ENCODE measurements around the gene ARL14EPL.

GRCh38 chr5:116058346-116058936 is 26.2 kb downstream of the ARL14EPL start:
- TF ChIP-seq CTCF (IDR thresholded peaks at IDR 0.05), result no peak
- no peak for TF ChIP-seq POLR2A (IDR thresholded peaks at IDR 0.05)
